Transverse colon (tissue), 4 donors: ENCODE measurements around the gene HOXB4.

Source experiments
- EP300 ChIP-seq: sonication (generic); formaldehyde crosslinking; IDR thresholded peaks from one replicate; pipeline ENCODE4 v1.6.1; 2017; ENCODE audit warnings: antibody characterized with exemption, low read depth
- POLR2A ChIP-seq: fragments of 450-650 bp; IDR thresholded peaks from one replicate; pipeline ENCODE4 v1.6.1; 2016; ENCODE audit warnings: antibody characterized with exemption, mild to moderate bottlenecking, moderate library complexity
- POLR2AphosphoS5 ChIP-seq, 3 donors: sonication (generic); formaldehyde crosslinking; IDR thresholded peaks; one replicate each; pipeline ENCODE4 v1.6.1; 2016; ENCODE audit warnings: antibody characterized with exemption in 3 of 3
- TF ChIP-seq, protein P1 (sequence below), 5 experiments: fragments of 200-600 bp in 3 of 5; fragments of 450-650 bp in 2 of 5; sonication (generic) in 3 of 5; IDR thresholded peaks; 1 replicate in 2 of 5; 2 replicates in 3 of 5; pipeline ENCODE4 v1.5.1; 2016 to 2017; ENCODE audit warnings: antibody characterized with exemption in 5 of 5, inconsistent platforms in 3 of 5, mild to moderate bottlenecking in 2 of 5, moderate library complexity in 1 of 5

DNA sequence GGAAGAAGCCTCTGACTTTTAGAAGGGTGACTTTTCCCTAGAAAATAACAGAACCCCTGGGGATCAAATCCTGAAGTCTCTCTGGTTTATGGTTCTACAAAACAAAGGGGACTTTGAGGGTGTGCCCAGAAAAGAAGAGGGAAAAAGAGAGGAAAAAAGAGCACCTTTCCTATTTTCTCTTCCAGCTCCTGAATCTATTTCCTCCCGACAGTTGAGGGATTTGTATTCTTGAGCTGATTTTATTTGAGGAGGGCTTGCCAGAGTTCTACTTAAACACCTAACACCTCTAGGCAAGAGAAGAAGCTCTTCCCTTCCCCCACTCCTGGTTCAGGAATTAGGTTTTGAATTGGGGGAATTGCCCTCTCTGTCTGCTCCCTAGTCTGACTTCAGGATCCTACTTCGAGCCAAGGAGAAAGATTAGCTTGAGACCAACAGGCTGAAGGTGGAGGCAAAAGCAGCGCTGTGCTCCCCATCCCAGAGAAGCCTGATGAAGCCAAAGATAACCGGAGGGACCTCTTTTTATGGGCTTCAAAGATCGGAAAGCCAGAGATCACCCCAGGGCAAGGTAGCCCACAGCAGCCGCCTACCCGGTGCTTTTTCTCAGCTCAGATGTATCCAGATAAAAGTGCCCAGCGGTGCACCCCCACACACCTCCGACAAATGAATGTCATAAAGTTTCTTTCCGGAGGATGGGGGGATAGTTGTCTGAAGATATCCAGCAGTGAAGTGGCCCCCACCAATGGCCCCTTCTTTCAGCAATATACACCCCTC is 11.1 kb upstream of the HOXB4 start:
- no peak for TF ChIP-seq POLR2A
- TF ChIP-seq EP300 = no peak
- TF ChIP-seq, protein P1, sequence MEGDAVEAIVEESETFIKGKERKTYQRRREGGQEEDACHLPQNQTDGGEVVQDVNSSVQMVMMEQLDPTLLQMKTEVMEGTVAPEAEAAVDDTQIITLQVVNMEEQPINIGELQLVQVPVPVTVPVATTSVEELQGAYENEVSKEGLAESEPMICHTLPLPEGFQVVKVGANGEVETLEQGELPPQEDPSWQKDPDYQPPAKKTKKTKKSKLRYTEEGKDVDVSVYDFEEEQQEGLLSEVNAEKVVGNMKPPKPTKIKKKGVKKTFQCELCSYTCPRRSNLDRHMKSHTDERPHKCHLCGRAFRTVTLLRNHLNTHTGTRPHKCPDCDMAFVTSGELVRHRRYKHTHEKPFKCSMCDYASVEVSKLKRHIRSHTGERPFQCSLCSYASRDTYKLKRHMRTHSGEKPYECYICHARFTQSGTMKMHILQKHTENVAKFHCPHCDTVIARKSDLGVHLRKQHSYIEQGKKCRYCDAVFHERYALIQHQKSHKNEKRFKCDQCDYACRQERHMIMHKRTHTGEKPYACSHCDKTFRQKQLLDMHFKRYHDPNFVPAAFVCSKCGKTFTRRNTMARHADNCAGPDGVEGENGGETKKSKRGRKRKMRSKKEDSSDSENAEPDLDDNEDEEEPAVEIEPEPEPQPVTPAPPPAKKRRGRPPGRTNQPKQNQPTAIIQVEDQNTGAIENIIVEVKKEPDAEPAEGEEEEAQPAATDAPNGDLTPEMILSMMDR (IDR thresholded peaks at IDR 0.05) = no peak
- no peak for TF ChIP-seq POLR2AphosphoS5 (IDR thresholded peaks at IDR 0.05)
